Activated CD4-positive, alpha-beta T cell treated with anti-CD3 and anti-CD28 coated beads, Interleukin-2, amount 10 ng/mL, durations not matched to agents 7 days and 5 days (primary cell): ENCODE data around the gene SLC48A1. TPM values are rescaled to one million over a fixed set of nuclear protein-coding genes. Genes with fewer than 3 reads are reported as not detected.
"Not testable (repeated sequence)": the region's sequence is repeated elsewhere in the genome, so short reads cannot be mapped to it uniquely, and the experiment has no call there.

ENCODE experiments used
- CTCF ChIA-PET: fragments of 350-600 bp; sonication (Branson Sonifier 250); formaldehyde crosslinking; loops from one replicate; lab custom pipeline; 2021; ENCODE audit warnings: antibody characterized with exemption; lab: Charles Lee
- POLR2A ChIA-PET: fragments of 350-600 bp; sonication (Branson Sonifier 250); formaldehyde crosslinking; loops from one replicate; lab custom pipeline; 2021; ENCODE audit warnings: antibody characterized with exemption; lab: Charles Lee
- DNase-seq: peaks from one replicate; pipeline ENCODE4 v3.0.0-alpha.2; 2020
- H3K27ac Mint-ChIP-seq: one replicate; pipeline ENCODE4 v1.8.0; 2021; ENCODE audit warnings: mild to moderate bottlenecking, moderate library complexity, mixed read lengths
- H3K27me3 Mint-ChIP-seq: one replicate; pipeline ENCODE4 v1.8.0; 2021; ENCODE audit warnings: mixed read lengths
- H3K36me3 Mint-ChIP-seq: one replicate; pipeline ENCODE4 v1.8.0; 2021; ENCODE audit warnings: low read depth, mixed read lengths
- H3K4me1 Mint-ChIP-seq: one replicate; pipeline ENCODE4 v1.8.0; 2021; ENCODE audit warnings: mixed read lengths
- H3K4me3 Mint-ChIP-seq: one replicate; pipeline ENCODE4 v1.8.0; 2021; ENCODE audit warnings: mild to moderate bottlenecking, moderate library complexity, mixed read lengths
- H3K9me3 Mint-ChIP-seq: one replicate; pipeline ENCODE4 v1.8.0; 2021; ENCODE audit warnings: mixed read lengths
- total RNA-seq, 2 experiments: library from RNA; stranded (reverse); gene quantifications; one replicate each; pipeline ENCODE4 v1.2.3, GENCODE V29; 2021

SLC48A1 gene
- total RNA-seq, 2 experiments from 2014 or later = 7.9 to 9.1 TPM

DNA sequence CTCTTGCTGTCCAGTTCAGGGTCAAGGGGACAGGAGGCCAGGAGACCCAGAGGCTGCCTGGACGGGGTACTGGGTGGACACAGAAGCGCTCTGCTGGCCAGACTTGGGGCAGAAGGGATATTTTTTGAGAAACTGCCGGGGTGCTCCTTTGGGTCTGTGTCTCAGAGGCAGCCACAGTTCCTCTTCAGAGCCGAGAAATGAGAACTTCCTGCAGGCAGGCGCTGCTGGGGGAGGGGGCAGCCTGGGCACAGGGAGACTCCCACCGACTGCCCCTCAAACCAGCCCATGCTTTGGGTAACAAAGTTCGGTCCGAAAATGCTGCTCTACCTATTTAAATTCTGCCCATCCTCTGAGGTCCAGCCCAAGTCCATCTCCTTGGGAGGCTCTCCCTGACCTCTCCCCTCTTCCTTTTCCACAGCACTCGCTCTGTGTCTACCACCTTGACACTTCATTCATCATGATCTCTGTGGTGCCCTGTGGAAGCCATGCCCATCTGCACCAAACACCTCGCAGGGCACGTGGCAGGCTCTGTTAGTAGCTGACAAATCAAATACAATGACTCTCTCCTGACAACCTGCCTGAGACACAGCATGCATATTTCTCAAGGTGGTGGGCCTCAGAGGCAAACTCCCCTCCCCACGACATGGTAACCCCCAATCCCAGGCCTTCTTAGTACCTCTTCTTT lies 30.3 kb downstream of the SLC48A1 start:
- ChIA-PET POLR2A (no interaction called here), CTCF (interaction anchor here (1.0 to 5.1 kb wide), 8 partner anchors 10 to 70 kb away, joined by 3 to 26 read pairs (median 8); no protein-coding TSS in a partner anchor)
- no peak for DNase-seq
- no peaks in the 10 kb centered on the region for H3K27me3 Mint-ChIP-seq
- H3K36me3 Mint-ChIP-seq = peaks cover 56% of the 10 kb centered on the region
- H3K4me1 Mint-ChIP-seq = peaks cover 96% of the 10 kb centered on the region
- H3K9me3 Mint-ChIP-seq = no peaks in the 10 kb centered on the region
- peak overlapping the region; percentile 93 for H3K27ac Mint-ChIP-seq
- peak overlapping the region; percentile 50 for H3K4me3 Mint-ChIP-seq

DNA sequence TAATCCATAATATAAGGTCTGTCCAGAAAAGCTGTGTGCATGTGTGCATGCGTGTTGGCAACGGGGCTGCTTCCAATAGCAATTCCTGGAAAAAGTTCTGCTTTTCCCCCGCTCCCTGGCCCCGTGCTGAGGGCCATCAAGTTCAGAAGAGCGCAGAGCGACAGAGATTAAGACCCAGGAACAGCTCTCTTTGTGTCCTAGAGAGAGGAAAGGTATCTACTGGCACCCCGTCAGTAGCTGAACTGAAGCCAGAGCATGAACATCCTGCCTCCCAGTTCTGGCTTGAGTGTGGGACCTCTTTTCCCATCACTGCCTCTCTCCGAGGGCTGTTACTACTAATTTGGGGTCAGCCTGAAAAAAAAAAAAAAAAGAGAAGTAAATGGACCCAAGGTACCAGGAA lies 31.1 kb downstream of the SLC48A1 start:
- Mint-ChIP-seq H3K4me3 (no peak overlapping the region), H3K36me3 (peaks cover 55% of the 10 kb centered on the region), H3K27me3 (no peaks in the 10 kb centered on the region), H3K9me3 (no peaks in the 10 kb centered on the region), H3K4me1 (peaks cover 98% of the 10 kb centered on the region), H3K27ac (peak overlapping the region; percentile 93)
- ChIA-PET CTCF (interaction anchor here (1.0 to 5.1 kb wide), 9 partner anchors 9 to 64 kb away, joined by 3 to 26 read pairs (median 6); no protein-coding TSS in a partner anchor), POLR2A (interaction anchor here (0.6 kb wide), 1 partner anchor 10 kb away, joined by 4 read pairs; no protein-coding TSS in a partner anchor)
- no peak for DNase-seq

DNA sequence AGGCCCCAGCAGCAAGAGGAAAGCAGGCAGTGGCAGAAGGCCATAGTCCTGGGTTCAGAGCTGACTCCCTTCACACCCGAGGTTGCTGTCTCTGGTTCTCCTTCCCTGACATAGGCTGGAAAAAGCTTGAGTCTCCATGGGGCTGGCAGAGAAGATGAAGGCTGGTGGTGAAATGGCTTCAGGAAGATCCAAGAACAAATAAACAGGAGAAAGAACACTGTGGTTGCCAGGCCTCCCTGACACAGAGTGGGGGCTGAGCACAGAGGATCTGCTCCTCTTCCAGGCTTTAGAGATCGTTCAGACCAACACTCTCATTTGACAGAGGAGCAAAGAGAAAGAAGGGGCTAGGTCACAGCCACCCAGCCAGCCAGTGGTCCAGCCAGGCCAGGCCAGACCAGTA lies 32.4 kb downstream of the SLC48A1 start:
- Mint-ChIP-seq H3K4me3 (peak overlapping the region; percentile 17), H3K9me3 (no peaks in the 10 kb centered on the region), H3K27ac (peak overlapping the region; percentile 93), H3K36me3 (peaks cover 56% of the 10 kb centered on the region), H3K27me3 (no peaks in the 10 kb centered on the region), H3K4me1 (peaks cover 97% of the 10 kb centered on the region)
- POLR2A ChIA-PET = interaction anchor here (0.7 kb wide), 1 partner anchor 75 kb away, joined by 3 read pairs; no protein-coding TSS in a partner anchor
- no peak for DNase-seq
- CTCF ChIA-PET = interaction anchor here (0.8 to 5.1 kb wide), 9 partner anchors 8 to 64 kb away, joined by 3 to 26 read pairs (median 4); no protein-coding TSS in a partner anchor

DNA sequence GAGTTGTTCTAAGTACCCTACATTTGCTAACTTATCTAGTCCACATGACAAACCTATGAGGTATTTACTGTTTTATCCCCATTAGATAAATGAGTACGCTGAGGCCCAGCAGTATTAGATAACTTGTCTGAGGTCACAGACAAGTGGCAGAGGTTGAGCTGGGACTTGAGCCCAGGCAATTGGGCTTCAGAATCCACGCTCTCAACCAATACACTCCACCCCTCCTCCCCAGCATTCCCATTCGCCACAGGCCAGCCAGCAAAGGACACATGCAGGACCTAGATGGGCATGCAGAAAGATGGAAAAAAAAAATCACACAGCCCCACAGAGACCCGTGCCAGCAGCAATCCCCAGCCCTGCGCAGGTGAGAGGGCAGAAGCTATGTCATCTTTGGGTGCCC lies 34.3 kb downstream of the SLC48A1 start:
- Mint-ChIP-seq H3K27ac (peak overlapping the region; percentile 93), H3K9me3 (no peaks in the 10 kb centered on the region), H3K4me3 (peak overlapping the region; percentile 73), H3K4me1 (peaks cover 97% of the 10 kb centered on the region), H3K36me3 (peaks cover 63% of the 10 kb centered on the region), H3K27me3 (no peaks in the 10 kb centered on the region)
- POLR2A ChIA-PET = interaction anchor here (0.6 to 1.8 kb wide), 3 partner anchors 10 to 26 kb away, joined by 3 to 8 read pairs (median 3); no protein-coding TSS in a partner anchor
- CTCF ChIA-PET = interaction anchor here (0.6 to 17.2 kb wide), 13 partner anchors 10 to 1683 kb away, joined by 3 to 309 read pairs (median 5); partner anchors contain the start of gene HDAC7
- no peak for DNase-seq

DNA sequence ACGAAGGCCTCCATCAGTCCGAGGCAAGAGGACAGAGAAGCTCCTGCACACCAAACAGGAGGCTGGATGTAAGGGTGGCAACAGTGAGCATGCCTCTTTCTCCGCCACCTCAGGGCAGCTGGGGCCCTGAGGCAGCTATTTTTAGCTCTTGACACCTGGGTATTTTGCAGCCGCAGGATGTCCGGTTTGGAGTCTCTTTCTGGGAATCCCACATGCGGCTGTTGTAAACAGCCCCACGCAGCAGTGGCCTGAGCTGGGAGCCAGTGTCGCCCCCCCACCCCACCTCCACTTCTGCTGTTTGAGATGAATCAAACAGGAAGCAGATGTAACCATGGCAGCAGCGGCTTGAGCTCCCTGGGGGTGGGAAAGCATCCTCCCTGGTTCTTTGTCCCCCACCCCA lies 35.0 kb downstream of the SLC48A1 start:
- ChIA-PET POLR2A (interaction anchor here (0.6 to 1.8 kb wide), 5 partner anchors 9 to 27 kb away, joined by 3 to 8 read pairs (median 4); no protein-coding TSS in a partner anchor), CTCF (interaction anchor here (0.8 to 17.2 kb wide), 14 partner anchors 9 to 92 kb away, joined by 3 to 309 read pairs (median 4); partner anchors contain the start of gene HDAC7)
- peak; percentile 88 for DNase-seq
- Mint-ChIP-seq H3K36me3 (peaks cover 67% of the 10 kb centered on the region), H3K4me1 (peaks cover 96% of the 10 kb centered on the region), H3K27me3 (no peaks in the 10 kb centered on the region), H3K27ac (peak overlapping the region; percentile 93), H3K4me3 (peak overlapping the region; percentile 73), H3K9me3 (no peaks in the 10 kb centered on the region)

DNA sequence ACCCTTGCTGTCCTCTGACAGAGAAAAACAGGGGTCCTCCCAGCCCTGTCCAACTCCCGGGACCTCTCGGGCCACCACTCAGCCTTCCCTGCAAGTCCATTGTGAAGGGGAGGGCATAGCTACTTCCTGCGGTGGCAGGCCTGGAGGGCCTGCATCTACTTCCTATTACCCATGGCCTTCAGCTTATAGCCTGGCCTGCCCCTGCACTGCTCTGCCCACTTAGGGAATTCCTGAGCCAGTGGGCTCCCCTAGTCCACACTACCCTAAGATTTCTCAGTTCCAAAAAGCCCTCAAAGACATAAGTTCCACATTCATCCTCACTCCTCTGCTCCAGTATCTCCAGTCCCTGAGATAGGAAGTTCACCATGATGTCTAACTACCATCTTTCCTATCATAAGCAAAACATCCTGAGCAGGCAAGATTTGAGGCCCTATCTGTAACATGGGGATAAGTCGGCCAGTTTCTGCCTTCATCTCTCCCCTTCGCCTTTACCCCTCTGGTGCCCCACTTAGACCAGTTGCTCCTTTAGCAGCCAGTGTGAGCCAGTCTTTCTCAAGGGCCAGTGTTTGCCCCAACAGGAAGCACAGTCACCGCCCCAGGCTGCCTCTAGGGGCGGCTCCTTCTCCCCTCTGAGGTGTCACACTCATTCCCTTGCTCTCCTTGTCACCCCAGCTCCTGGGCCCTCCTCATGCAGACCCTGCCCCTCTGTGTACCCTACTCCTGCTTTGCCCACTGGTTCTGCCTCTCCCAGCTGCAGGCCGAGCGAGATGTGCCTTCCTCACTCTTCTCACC lies 35.7 kb downstream of the SLC48A1 start:
- ChIA-PET CTCF (interaction anchor here (0.7 to 17.2 kb wide), 15 partner anchors 8 to 93 kb away, joined by 3 to 309 read pairs (median 4); partner anchors contain the start of gene HDAC7), POLR2A (interaction anchor here (0.6 to 1.8 kb wide), 4 partner anchors 9 to 26 kb away, joined by 4 to 8 read pairs (median 4); no protein-coding TSS in a partner anchor)
- DNase-seq = peak; percentile 59
- Mint-ChIP-seq H3K4me1 (peaks cover 96% of the 10 kb centered on the region), H3K27me3 (no peaks in the 10 kb centered on the region), H3K4me3 (peak overlapping the region; percentile 73), H3K9me3 (no peaks in the 10 kb centered on the region), H3K27ac (peak overlapping the region; percentile 93), H3K36me3 (peaks cover 66% of the 10 kb centered on the region)

DNA sequence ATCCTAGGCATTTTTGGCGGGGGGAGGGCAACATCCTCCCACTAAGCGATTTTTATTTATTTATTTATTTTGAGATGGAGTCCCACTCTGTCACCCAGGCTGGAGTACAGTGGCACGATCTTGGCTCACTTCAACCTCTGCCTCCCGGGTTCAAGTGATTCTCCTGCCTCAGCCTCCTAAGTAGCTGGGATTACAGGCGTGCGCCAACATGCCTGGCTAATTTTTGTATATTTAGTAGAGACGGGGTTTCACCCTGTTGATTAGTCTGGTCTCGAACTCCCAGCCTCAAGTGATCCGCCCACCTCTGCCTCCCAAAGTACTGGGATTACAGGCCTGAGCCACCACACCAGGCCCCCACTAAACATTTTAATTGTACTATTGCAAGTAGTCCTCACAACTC lies 36.5 kb downstream of the SLC48A1 start:
- Mint-ChIP-seq H3K4me3 (peak overlapping the region; percentile 94), H3K36me3 (peaks cover 66% of the 10 kb centered on the region), H3K27ac (peak overlapping the region; percentile 96), H3K4me1 (peaks cover 96% of the 10 kb centered on the region)
- CTCF ChIA-PET = interaction anchor here (0.7 to 17.2 kb wide), 7 partner anchors 8 to 74 kb away, joined by 3 to 309 read pairs (median 6); partner anchors contain the start of gene HDAC7
- DNase-seq, H3K9me3 Mint-ChIP-seq, POLR2A ChIA-PET, H3K27me3 Mint-ChIP-seq: not testable (repeated sequence)

DNA sequence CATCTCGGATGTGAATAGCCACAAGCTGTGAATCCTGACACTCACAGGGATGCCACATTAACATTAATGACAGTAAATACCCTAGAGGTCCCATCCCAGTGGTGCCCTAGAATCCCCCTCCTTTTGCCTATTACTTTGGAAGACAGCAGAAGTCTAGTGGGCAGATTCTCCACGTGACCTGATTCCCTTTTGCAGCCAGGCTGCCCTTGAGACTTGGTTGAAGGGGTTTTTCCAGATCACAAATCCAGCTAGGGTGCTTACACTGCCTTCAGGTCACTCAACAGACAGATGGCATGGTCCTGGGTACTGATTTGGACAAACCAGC lies 38.0 kb downstream of the SLC48A1 start:
- Mint-ChIP-seq H3K36me3 (peaks cover 64% of the 10 kb centered on the region), H3K9me3 (no peaks in the 10 kb centered on the region)

DNA sequence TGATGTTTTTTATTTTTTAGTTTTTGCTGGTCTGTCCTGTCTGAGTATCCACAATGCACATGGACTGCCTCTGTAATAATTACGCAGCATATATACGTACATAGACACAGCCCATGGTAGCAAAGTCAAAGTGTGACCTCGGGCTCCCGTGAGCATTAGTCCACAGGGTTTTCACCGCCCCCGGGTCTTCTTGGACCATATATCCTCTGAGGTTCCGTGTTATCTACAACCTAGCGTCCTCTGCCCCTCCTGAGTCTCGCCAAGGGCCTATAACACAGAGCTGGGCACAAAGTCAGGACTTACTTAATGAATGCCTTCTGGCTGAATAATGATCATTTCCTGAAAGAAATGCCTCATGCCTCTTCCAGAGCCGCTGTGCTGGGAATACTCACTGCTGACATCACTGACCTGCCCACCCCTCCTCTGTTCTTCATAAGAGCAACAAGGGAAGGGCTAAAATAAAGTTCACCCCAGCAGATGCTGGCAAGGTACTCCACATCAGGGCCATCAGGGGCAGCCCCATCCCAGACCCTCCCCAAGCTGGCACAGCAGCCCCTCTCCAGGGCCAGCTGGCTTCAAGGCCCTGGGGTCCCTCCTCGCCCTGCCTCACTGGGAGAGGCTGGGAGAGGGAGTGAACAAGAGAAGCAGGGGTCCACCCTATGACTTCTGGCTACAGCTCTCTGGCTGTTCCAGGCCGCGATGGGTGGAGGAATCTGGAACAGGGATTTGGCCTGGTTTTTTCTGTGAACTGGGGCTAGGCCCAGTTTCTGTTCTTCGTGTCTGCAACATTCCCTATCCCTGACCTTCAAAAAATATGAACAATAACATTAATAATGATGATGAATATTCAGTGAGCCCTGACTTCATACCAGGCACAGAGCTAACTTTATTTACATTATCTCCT lies 38.8 kb downstream of the SLC48A1 start:
- Mint-ChIP-seq H3K9me3 (no peaks in the 10 kb centered on the region), H3K36me3 (peaks cover 61% of the 10 kb centered on the region), H3K27ac (peak overlapping the region; percentile 97), H3K4me3 (peak overlapping the region; percentile 94), H3K4me1 (peaks cover 96% of the 10 kb centered on the region), H3K27me3 (no peaks in the 10 kb centered on the region)
- ChIA-PET CTCF (interaction anchor here (0.8 to 17.2 kb wide), 9 partner anchors 8 to 386 kb away, joined by 3 to 309 read pairs (median 5); no protein-coding TSS in a partner anchor), POLR2A (interaction anchor here (0.7 kb wide), 1 partner anchor 700 kb away, joined by 3 read pairs; no protein-coding TSS in a partner anchor)
- DNase-seq = no peak

More for the DNA sequence above, 38.0 kb downstream of the SLC48A1 start:
- POLR2A ChIA-PET = interaction anchor here (0.6 kb wide), 1 partner anchor 20 kb away, joined by 3 read pairs; no protein-coding TSS in a partner anchor
- peak overlapping the region; percentile 96 for H3K27ac Mint-ChIP-seq
- CTCF ChIA-PET = interaction anchor here (0.9 to 17.2 kb wide), 4 partner anchors 9 to 387 kb away, joined by 3 to 309 read pairs (median 5); no protein-coding TSS in a partner anchor
- no peak for DNase-seq
- peaks cover 96% of the 10 kb centered on the region for H3K4me1 Mint-ChIP-seq
- H3K27me3 Mint-ChIP-seq = no peaks in the 10 kb centered on the region
- peak overlapping the region; percentile 94 for H3K4me3 Mint-ChIP-seq

DNA sequence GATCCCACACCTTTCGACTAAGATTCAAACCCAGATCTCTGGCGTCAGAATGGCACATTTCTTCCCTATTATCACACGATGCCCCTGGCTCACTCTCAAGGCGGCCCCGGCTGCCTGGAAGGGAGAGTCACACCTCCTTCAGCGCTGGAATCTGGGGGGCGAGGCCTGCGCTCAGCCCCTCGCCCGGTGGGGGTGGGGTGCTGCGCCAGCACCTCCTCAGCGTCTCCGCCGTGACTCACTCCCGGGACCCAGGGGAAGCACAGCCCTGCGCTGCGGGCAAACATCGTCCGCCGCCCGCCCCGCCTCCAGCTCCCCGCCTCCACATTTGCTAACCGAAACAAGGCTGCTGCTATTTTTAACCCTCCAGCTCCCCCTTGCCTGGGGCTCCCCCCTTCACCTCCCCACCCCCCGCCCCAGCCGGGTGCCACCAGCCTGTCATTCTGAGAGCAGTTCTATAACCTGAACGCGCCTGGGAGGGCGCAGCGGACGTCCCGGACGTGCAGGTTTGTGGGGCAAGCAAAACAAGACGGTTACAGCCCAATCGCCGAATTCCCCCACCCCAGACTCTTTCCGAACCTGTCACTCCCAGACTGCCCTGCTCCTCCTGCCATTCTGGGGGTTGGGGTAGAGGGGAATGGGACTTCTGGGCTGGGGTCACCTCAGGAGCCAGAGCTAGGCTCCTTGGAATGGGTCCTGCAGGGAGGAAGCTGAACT lies 39.9 kb downstream of the SLC48A1 start:
- Mint-ChIP-seq H3K27ac (peak overlapping the region; percentile 97), H3K4me3 (peak overlapping the region; percentile 94), H3K27me3 (no peaks in the 10 kb centered on the region), H3K4me1 (peaks cover 94% of the 10 kb centered on the region), H3K9me3 (no peaks in the 10 kb centered on the region), H3K36me3 (peaks cover 65% of the 10 kb centered on the region)
- ChIA-PET POLR2A (interaction anchor here (0.6 to 2.9 kb wide), 4 partner anchors 9 to 27 kb away, joined by 3 to 18 read pairs (median 4); no protein-coding TSS in a partner anchor), CTCF (interaction anchor here (0.6 to 17.2 kb wide), 14 partner anchors 9 to 151 kb away, joined by 3 to 309 read pairs (median 4); partner anchors contain the start of gene TMEM106C)
- DNase-seq = peak; percentile 95
